MM.1S (cell line): ENCODE data around the gene AKAP1.

Experiments
- EZH2 ChIP-seq: fragments of 300-600 bp; sonication (generic); optimal IDR thresholded peaks from 2 replicates; pipeline ENCODE3; 2017; ENCODE audit warnings: low read depth, mild to moderate bottlenecking, antibody characterized with exemption, low read length, mixed read lengths
- TF ChIP-seq, protein P1 (sequence below): fragments of 300-600 bp; sonication (generic); IDR thresholded peaks from 2 replicates; pipeline ENCODE4 v1.5.1; 2016; ENCODE audit warnings: antibody characterized with exemption, low read length, mixed read lengths

DNA sequence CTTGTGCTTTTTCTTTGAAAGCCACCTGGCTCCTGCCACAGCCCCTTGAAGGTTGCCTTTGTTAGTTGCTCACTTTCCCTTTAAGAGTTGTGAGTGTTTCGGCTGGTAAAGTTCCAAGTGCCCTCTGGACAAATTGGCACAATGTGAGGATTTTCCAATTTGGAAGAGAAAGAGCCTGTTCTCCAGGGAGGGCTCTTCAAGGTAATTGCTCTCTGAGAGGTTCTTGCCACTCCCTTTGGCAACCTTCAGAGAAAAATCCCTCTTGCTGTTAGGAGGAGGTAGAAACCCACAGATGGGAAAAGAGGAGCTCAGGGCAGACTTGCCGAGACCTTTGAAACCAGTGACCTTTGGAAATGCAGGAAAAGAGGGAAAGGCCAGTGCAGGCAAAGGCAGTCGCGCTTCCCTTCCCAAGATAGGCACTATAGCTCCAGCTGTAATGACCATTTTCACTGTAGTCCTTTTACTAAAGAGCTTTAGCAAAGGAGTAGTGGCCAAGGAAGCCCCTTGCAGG is 49.0 kb upstream of the AKAP1 start:
- TF ChIP-seq, protein P1, sequence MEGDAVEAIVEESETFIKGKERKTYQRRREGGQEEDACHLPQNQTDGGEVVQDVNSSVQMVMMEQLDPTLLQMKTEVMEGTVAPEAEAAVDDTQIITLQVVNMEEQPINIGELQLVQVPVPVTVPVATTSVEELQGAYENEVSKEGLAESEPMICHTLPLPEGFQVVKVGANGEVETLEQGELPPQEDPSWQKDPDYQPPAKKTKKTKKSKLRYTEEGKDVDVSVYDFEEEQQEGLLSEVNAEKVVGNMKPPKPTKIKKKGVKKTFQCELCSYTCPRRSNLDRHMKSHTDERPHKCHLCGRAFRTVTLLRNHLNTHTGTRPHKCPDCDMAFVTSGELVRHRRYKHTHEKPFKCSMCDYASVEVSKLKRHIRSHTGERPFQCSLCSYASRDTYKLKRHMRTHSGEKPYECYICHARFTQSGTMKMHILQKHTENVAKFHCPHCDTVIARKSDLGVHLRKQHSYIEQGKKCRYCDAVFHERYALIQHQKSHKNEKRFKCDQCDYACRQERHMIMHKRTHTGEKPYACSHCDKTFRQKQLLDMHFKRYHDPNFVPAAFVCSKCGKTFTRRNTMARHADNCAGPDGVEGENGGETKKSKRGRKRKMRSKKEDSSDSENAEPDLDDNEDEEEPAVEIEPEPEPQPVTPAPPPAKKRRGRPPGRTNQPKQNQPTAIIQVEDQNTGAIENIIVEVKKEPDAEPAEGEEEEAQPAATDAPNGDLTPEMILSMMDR, result no peak
- TF ChIP-seq EZH2, result no peak
